ENCODE results near the gene NPRL2.
A peak's percentile ranks its signal among the peaks of the same experiment; 100 is the strongest.

Gene NPRL2

DNA sequence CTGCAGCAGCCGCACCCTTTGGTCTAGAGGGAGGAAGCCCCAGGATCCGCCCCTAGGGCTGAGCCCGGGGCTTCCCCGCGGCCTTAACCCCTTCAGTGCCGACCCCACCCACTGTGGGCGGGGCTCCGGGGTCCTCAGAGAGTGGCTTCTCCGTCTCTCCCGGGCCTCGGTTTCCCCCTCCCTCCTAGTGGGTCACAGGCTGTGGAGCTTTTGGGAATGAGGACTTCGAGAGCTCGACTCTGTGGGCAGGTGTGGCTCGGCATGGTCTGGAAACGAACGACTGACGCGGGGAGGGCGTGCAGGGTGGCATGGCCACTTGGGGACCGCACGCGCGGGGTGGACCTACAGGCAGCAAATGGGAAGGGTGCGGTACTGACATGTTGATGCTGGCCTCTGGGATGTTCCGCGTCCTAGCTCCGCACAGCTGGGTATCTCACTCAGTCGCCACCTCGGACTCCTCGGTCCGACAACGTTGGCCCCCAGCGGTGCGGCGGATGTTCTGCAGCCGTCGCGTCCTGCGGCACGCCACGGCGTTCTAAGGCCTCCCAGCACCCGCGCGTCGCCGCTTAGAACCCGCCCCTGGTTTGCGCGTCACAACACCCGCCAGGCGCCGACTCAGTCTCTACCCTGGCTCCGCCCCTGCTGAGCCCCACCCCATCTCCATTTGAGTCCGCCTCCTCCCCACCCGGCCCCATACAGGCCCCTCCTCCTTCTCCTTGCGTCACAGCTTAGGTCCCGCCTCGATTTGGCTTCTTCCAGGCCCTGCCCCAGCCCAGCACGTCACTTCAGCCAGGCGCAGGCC is 51.5 kb downstream of the NPRL2 start, which contains the start of the genes HYAL3 and NAA80:
TSS of gene HYAL3 (minus strand) at position 570 of the 802 bp plus-strand sequence. CDS start 3,803 bp downstream, outside the sequence.
TSS of gene NAA80 (minus strand) at position 570 of the 802 bp plus-strand sequence. CDS start 1,942 bp downstream, outside the sequence.
- H3K9ac ChIP-seq (ENCODE audit: low read depth in 1 of 2, low read length in 2 of 2): peak within 1 kb of the TSS; percentile 89 to 97
- H3K27me3 ChIP-seq (ENCODE audit: control insufficient read depth in 1 of 2, insufficient read depth in 2 of 2, low read length in 2 of 2): no peaks in the 10 kb centered on the region
- no peaks in the 10 kb centered on the region for H3K9me3 ChIP-seq (ENCODE audit: control insufficient read depth in 1 of 2, low read length in 2 of 2)
- H3K27ac ChIP-seq (ENCODE audit: low read depth, low read length): peak within 1 kb of the TSS; percentile 93
- H3K36me3 ChIP-seq (ENCODE audit: control insufficient read depth in 1 of 2, insufficient read depth in 2 of 2, low read length in 2 of 2): no peaks in the 10 kb centered on the region
- H3K4me1 ChIP-seq (ENCODE audit: control insufficient read depth in 1 of 2, insufficient read depth in 2 of 2, low read length in 2 of 2): peaks cover 31 to 39% of the 10 kb centered on the region in 2 donors
- peak within 1 kb of the TSS; percentile 87 to 93 for H3K4me3 ChIP-seq (ENCODE audit: low read depth in 1 of 2, low read length in 2 of 2)

DNA sequence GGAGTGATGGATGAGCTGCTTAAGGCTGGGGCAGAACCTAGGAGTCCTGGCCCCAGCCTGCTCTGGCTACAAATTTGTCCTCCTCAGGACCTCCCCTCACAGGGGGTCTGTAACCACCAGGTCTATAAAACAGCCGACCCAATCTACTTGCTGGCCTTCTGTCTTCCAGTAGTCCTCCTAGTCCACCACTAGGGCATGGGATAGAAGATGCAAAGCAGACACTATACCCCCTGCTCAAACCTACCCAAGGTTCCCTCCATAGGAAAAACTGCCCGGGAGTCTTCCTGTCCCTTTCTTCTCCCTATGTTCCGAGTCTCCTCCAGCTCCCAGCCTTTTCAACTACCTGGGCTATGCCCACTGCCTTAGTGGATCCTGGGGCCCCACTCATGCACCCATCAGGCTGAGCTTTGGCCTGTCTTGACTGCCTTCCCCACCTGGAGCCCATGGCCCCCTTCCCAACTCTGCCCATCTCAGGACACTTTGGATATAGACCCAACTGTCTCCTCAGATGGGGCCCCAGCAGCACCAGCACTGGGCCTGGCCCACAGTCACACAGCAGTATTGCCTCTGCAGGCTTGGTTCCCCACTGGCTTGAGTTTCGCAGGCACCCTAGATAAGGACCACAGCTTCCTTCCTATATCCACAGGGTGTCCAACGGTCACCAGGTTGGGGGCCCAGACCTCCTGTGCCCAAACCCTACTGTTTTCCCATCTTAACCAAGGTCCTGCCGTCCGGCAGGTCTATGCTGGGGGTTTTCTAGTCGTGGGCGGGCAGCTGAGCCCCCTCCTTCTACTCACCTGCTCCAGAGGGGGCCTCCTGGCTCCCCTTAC is 52.5 kb downstream of the NPRL2 start:
- peak overlapping the region; percentile 89 to 97 for H3K9ac ChIP-seq (ENCODE audit: low read depth in 1 of 2, low read length in 2 of 2)
- peak overlapping the region; percentile 93 for H3K27ac ChIP-seq (ENCODE audit: low read depth, low read length)
- no peaks in the 10 kb centered on the region for H3K27me3 ChIP-seq (ENCODE audit: control insufficient read depth in 1 of 2, insufficient read depth in 2 of 2, low read length in 2 of 2)
- no peaks in the 10 kb centered on the region for H3K36me3 ChIP-seq (ENCODE audit: control insufficient read depth in 1 of 2, insufficient read depth in 2 of 2, low read length in 2 of 2)
- H3K9me3 ChIP-seq (ENCODE audit: control insufficient read depth in 1 of 2, low read length in 2 of 2): no peaks in the 10 kb centered on the region
- H3K4me3 ChIP-seq (ENCODE audit: low read depth in 1 of 2, low read length in 2 of 2): peak overlapping the region; percentile 87 to 93
- H3K4me1 ChIP-seq (ENCODE audit: control insufficient read depth in 1 of 2, insufficient read depth in 2 of 2, low read length in 2 of 2): peaks cover 28 to 39% of the 10 kb centered on the region in 2 donors

DNA sequence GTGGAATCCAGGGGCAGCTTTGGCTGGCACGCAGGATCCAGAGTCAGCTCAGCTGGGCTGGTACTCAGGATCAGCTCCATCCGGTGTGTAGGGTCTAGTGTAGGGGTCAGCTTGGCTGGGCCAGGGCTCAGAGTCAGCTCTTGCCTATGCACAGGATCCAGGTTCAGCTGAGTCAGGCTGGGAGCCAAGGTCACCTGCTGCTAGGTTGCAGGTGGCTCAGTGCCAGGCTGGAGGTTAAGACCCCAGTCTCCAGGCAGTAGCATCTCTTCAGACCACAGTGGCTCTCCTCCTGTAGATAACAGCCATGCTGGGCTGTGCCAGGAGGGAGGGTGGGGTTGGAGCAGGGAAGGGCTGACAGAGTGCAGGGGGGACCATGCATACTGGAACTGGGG is 53.2 kb downstream of the NPRL2 start:
- H3K9me3 ChIP-seq (ENCODE audit: control insufficient read depth in 1 of 2, low read length in 2 of 2): no peaks in the 10 kb centered on the region
- no peak overlapping the region for H3K9ac ChIP-seq (ENCODE audit: low read depth in 1 of 2, low read length in 2 of 2)
- H3K36me3 ChIP-seq (ENCODE audit: control insufficient read depth in 1 of 2, insufficient read depth in 2 of 2, low read length in 2 of 2): no peaks in the 10 kb centered on the region
- no peak overlapping the region for H3K27ac ChIP-seq (ENCODE audit: low read depth, low read length)
- H3K4me3 ChIP-seq (ENCODE audit: low read depth in 1 of 2, low read length in 2 of 2): no peak overlapping the region
- no peaks in the 10 kb centered on the region for H3K27me3 ChIP-seq (ENCODE audit: control insufficient read depth in 1 of 2, insufficient read depth in 2 of 2, low read length in 2 of 2)
- peaks cover 32 to 38% of the 10 kb centered on the region in 2 donors for H3K4me1 ChIP-seq (ENCODE audit: control insufficient read depth in 1 of 2, insufficient read depth in 2 of 2, low read length in 2 of 2)

Measured in duodenal mucosa (tissue), 2 donors.